WTC11 (cell line): ENCODE data around the gene SENP7. TPM values are rescaled to one million over a fixed set of nuclear protein-coding genes. Genes with fewer than 3 reads are reported as not detected.

ENCODE experiments used
- ATAC-seq: fragments of 200-7000 bp; cut with Tn5 transposase; 2 replicates; pipeline ENCODE4 v1.10.0; 2021; ENCODE audit warnings: mild to moderate bottlenecking, moderate library complexity
- CTCF ChIA-PET: fragments of 300-600 bp; sonication (Branson Sonifier 250); formaldehyde crosslinking; loops from one replicate; lab custom pipeline; 2021; ENCODE audit warnings: antibody characterized with exemption; lab: Charles Lee
- POLR2A ChIA-PET: fragments of 350-600 bp; sonication (Branson Sonifier 250); formaldehyde crosslinking; loops from one replicate; lab custom pipeline; 2021; ENCODE audit warnings: antibody characterized with exemption; lab: Charles Lee
- DNase-seq: peaks from one replicate; pipeline ENCODE4 v3.0.0; 2021; ENCODE audit warnings: low spot score
- H3K27ac Mint-ChIP-seq: 2 replicates; pipeline ENCODE4 v1.8.0; 2021; ENCODE audit warnings: mixed read lengths
- H3K27me3 Mint-ChIP-seq: 2 replicates; pipeline ENCODE4 v1.8.0; 2021; ENCODE audit warnings: low read depth, mild to moderate bottlenecking, moderate library complexity, mixed read lengths
- H3K36me3 Mint-ChIP-seq: 2 replicates; pipeline ENCODE4 v1.8.0; 2021; ENCODE audit warnings: mixed read lengths
- H3K4me1 Mint-ChIP-seq: 2 replicates; pipeline ENCODE4 v1.8.0; 2022; ENCODE audit warnings: mixed read lengths
- H3K4me3 Mint-ChIP-seq: 2 replicates; pipeline ENCODE4 v1.8.0; 2021; ENCODE audit warnings: mild to moderate bottlenecking, moderate library complexity, mixed read lengths
- H3K9me3 Mint-ChIP-seq: 2 replicates; pipeline ENCODE4 v1.8.0; 2021; ENCODE audit warnings: mixed read lengths
- AFF4 ChIP-seq: sonication (generic); formaldehyde crosslinking; IDR thresholded peaks from 2 replicates; pipeline ENCODE4 v1.8.1; 2023; ENCODE audit warnings: mild to moderate bottlenecking, missing genetic modification reagents, borderline replicate concordance
- ATF3 ChIP-seq: sonication (generic); formaldehyde crosslinking; conservative IDR thresholded peaks from 2 replicates; pipeline ENCODE4 v1.8.1; 2022; ENCODE audit warnings: mild to moderate bottlenecking, missing genetic modification reagents
- CBFB ChIP-seq: sonication (generic); formaldehyde crosslinking; IDR thresholded peaks from 2 replicates; pipeline ENCODE4 v1.8.1; 2022; ENCODE audit warnings: mild to moderate bottlenecking, low read depth, missing genetic modification reagents
- E2F1 ChIP-seq: sonication (generic); formaldehyde crosslinking; IDR thresholded peaks from 2 replicates; pipeline ENCODE4 v1.8.0; 2022; ENCODE audit warnings: mild to moderate bottlenecking, missing genetic modification reagents
- E2F4 ChIP-seq: sonication (generic); formaldehyde crosslinking; IDR thresholded peaks from 2 replicates; pipeline ENCODE4 v1.8.1; 2022; ENCODE audit warnings: low read depth, mild to moderate bottlenecking, moderate library complexity, missing genetic modification reagents, borderline replicate concordance
- FOXJ3 ChIP-seq: sonication (generic); formaldehyde crosslinking; IDR thresholded peaks from 2 replicates; pipeline ENCODE4 v1.9.0; 2021; ENCODE audit warnings: missing genetic modification reagents, mild to moderate bottlenecking, borderline replicate concordance
- FOXP4 ChIP-seq: sonication (generic); formaldehyde crosslinking; IDR thresholded peaks from 2 replicates; pipeline ENCODE4 v1.8.0; 2022; ENCODE audit warnings: mild to moderate bottlenecking, missing genetic modification reagents
- GRHL2 ChIP-seq: fragments of 250-450 bp; sonication (Bioruptor Pico); IDR thresholded peaks from 2 replicates; pipeline ENCODE4 v1.8.0; 2022; ENCODE audit warnings: mild to moderate bottlenecking, moderate library complexity; ENCODE audit not compliant: insufficient replicate concordance, severe bottlenecking
- USF2 ChIP-seq: sonication (generic); formaldehyde crosslinking; IDR thresholded peaks from 2 replicates; pipeline ENCODE4 v1.8.1; 2023; ENCODE audit warnings: mild to moderate bottlenecking, missing genetic modification reagents, moderate library complexity
- total RNA-seq: library from RNA; stranded (reverse); gene quantifications from 3 replicates; pipeline ENCODE4 v1.2.3, GENCODE V29; 2021
- TF ChIP-seq, protein P1 (sequence below): fragments of 250-450 bp; sonication (Bioruptor Pico); IDR thresholded peaks from 2 replicates; pipeline ENCODE4 v1.9.0; 2021; ENCODE audit warnings: moderate library complexity, mild to moderate bottlenecking, inconsistent platforms, borderline replicate concordance
- TF ChIP-seq, protein P2 (sequence below): sonication (generic); formaldehyde crosslinking; IDR thresholded peaks from 2 replicates; pipeline ENCODE4 v1.8.0; 2022; ENCODE audit warnings: mild to moderate bottlenecking, missing genetic modification reagents

The SENP7 gene
- total RNA-seq, 1 experiment from 2014 or later: 10.5 TPM

- TF ChIP-seq, protein P1, sequence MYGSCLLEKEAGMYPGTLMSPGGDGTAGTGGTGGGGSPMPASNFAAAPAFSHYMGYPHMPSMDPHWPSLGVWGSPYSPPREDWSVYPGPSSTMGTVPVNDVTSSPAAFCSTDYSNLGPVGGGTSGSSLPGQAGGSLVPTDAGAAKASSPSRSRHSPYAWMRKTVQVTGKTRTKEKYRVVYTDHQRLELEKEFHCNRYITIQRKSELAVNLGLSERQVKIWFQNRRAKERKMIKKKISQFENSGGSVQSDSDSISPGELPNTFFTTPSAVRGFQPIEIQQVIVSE: no peak
Measured at GRCh38 chr3:101388706-101389105, 124.3 kb downstream of the SENP7 start (continued).

DNA sequence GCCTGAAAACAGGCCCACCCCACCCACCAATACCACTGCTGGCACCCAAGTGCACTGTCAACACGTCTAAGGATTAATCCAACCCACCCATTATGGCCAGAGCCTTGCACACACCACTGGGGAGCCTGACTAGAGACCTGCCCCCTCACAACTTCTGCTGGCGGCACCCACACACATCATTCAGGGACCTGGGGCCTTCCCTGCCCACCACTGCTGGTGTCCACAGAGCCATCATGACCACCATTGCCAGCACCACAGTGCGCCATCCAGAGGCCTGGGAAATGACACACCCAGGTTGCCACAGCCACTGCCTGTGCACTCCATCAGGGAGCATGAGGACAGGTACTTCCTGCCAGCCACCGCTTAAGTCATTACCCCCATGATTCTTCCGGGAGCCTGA is 125.7 kb downstream of the SENP7 start:
- H3K27me3 Mint-ChIP-seq: no peaks in the 10 kb centered on the region
- no peak for ATAC-seq
- POLR2A ChIA-PET: no interaction called here

More for the DNA sequence above, 125.7 kb downstream of the SENP7 start:
- Mint-ChIP-seq H3K4me3 (no peak overlapping the region), H3K36me3 (no peaks in the 10 kb centered on the region; the same call in 1 of the 2 replicates), H3K9me3 (peaks cover 11% of the 10 kb centered on the region), H3K4me1 (peaks cover 7% of the 10 kb centered on the region), H3K27ac (no peak overlapping the region)
- CTCF ChIA-PET: no interaction called here
- TF ChIP-seq E2F4 (CRISPR knock-in tag) (no peak), AFF4 (CRISPR knock-in tag) (no peak), FOXP4 (no peak), ATF3 (CRISPR knock-in tag) (no peak), USF2 (no peak), FOXJ3 (CRISPR knock-in tag) (no peak), CBFB (CRISPR knock-in tag) (no peak), GRHL2 (CRISPR knock-in tag) (no peak), E2F1 (CRISPR knock-in tag) (no peak)
- TF ChIP-seq, protein P2, sequence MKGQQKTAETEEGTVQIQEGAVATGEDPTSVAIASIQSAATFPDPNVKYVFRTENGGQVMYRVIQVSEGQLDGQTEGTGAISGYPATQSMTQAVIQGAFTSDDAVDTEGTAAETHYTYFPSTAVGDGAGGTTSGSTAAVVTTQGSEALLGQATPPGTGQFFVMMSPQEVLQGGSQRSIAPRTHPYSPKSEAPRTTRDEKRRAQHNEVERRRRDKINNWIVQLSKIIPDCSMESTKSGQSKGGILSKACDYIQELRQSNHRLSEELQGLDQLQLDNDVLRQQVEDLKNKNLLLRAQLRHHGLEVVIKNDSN: no peak
- no peak for DNase-seq
